ENCODE data around the gene SKAP1.

GRCh38 chr17:48174833-48175523, 255.0 kb downstream of the SKAP1 start:
- TF ChIP-seq CTCF (IDR thresholded peaks at IDR 0.05) (no peak), POLR2AphosphoS5 (IDR thresholded peaks at IDR 0.05) (no peak), POLR2A (IDR thresholded peaks at IDR 0.05) (no peak), EP300 (IDR thresholded peaks at IDR 0.05; ENCODE audit: low read depth) (no peak)
